ENCODE data around the gene AARS2.

DNA sequence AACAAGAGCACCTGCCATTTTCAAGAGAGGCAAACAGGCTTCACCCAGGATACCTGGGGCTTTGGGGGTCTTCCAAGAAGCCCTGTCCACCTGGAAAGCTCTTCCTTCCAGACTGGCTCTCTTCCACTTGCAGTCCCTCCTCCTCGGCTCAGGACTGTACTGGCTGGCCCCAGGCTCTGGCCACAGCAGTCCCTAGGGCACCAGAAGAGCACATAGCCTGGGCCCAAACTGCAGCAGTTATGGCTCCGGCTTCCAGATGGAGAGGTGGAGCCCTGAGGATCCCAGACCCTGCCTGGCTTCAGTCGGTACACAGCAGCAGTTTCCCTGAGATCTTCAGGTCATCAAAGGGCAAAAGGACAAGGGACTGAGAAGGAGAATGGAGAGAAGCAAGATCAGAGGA is 54.2 kb downstream of the AARS2 start:
- TF ChIP-seq NRF1 (IDR thresholded peaks at IDR 0.05; ENCODE audit: low read depth, low read length) (no peak), HDAC6 (IDR thresholded peaks at IDR 0.05; ENCODE audit: low read depth, low read length) (no peak)
- TF ChIP-seq, protein P1, sequence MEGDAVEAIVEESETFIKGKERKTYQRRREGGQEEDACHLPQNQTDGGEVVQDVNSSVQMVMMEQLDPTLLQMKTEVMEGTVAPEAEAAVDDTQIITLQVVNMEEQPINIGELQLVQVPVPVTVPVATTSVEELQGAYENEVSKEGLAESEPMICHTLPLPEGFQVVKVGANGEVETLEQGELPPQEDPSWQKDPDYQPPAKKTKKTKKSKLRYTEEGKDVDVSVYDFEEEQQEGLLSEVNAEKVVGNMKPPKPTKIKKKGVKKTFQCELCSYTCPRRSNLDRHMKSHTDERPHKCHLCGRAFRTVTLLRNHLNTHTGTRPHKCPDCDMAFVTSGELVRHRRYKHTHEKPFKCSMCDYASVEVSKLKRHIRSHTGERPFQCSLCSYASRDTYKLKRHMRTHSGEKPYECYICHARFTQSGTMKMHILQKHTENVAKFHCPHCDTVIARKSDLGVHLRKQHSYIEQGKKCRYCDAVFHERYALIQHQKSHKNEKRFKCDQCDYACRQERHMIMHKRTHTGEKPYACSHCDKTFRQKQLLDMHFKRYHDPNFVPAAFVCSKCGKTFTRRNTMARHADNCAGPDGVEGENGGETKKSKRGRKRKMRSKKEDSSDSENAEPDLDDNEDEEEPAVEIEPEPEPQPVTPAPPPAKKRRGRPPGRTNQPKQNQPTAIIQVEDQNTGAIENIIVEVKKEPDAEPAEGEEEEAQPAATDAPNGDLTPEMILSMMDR (IDR thresholded peaks at IDR 0.05; ENCODE audit: control extremely low read depth in 1 of 3, insufficient read depth in 1 of 3, low read depth in 1 of 3, low read length in 3 of 3): no peak
